Measurements from ENCODE around the gene ATP5ME.

The ATP5ME gene

DNA sequence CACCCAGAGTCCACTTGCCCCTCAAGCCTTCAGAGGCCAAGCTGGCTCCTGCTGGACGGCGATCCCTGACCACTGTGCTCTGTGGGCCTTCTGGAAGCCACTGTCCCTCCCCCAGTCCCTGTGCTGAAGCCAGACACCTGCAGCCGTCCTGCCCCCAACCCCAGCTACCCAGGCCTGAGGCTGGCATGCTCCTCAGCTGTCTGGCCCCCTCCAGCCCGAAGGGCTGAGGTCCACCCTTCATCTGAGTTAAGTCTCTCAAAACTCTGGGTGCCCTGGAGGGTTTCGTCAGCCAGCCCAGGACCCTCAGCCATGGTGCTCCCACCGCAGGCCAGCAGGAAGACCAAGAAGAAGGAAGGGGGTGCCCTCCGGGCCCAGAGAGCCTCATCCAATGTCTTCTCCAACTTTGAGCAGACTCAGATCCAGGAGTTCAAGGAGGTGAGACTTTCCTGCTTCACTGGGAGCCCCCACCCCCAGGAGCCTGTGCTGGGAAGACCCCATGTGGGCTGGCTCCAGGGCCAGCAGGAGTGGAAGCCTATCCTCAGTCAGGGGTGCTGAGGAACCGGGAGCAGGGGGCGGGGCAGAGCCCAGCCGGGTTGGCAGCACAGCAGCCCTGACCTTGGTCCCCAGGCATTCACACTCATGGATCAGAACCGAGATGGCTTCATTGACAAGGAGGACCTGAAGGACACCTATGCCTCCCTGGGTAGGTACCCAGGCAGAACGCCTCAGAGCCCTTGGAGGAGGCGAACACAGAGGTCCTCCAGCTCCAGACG, 4.4 kb upstream of the ATP5ME start:
- DNase-seq (ENCODE audit: low read depth in 1 of 2, low spot score in 1 of 2), result no peak
- TF ChIP-seq GABPA (IDR thresholded peaks at IDR 0.05; ENCODE audit: low read depth) (no peak), SPI1 (IDR thresholded peaks at IDR 0.05; ENCODE audit: borderline replicate concordance, low read depth) (no peak), POLR2AphosphoS5 (IDR thresholded peaks at IDR 0.05; ENCODE audit: low read depth) (no peak)
- TF ChIP-seq, protein P1, sequence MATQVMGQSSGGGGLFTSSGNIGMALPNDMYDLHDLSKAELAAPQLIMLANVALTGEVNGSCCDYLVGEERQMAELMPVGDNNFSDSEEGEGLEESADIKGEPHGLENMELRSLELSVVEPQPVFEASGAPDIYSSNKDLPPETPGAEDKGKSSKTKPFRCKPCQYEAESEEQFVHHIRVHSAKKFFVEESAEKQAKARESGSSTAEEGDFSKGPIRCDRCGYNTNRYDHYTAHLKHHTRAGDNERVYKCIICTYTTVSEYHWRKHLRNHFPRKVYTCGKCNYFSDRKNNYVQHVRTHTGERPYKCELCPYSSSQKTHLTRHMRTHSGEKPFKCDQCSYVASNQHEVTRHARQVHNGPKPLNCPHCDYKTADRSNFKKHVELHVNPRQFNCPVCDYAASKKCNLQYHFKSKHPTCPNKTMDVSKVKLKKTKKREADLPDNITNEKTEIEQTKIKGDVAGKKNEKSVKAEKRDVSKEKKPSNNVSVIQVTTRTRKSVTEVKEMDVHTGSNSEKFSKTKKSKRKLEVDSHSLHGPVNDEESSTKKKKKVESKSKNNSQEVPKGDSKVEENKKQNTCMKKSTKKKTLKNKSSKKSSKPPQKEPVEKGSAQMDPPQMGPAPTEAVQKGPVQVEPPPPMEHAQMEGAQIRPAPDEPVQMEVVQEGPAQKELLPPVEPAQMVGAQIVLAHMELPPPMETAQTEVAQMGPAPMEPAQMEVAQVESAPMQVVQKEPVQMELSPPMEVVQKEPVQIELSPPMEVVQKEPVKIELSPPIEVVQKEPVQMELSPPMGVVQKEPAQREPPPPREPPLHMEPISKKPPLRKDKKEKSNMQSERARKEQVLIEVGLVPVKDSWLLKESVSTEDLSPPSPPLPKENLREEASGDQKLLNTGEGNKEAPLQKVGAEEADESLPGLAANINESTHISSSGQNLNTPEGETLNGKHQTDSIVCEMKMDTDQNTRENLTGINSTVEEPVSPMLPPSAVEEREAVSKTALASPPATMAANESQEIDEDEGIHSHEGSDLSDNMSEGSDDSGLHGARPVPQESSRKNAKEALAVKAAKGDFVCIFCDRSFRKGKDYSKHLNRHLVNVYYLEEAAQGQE (IDR thresholded peaks at IDR 0.05; ENCODE audit: insufficient replicate concordance, low read depth), result no peak
- TF ChIP-seq, protein P2, sequence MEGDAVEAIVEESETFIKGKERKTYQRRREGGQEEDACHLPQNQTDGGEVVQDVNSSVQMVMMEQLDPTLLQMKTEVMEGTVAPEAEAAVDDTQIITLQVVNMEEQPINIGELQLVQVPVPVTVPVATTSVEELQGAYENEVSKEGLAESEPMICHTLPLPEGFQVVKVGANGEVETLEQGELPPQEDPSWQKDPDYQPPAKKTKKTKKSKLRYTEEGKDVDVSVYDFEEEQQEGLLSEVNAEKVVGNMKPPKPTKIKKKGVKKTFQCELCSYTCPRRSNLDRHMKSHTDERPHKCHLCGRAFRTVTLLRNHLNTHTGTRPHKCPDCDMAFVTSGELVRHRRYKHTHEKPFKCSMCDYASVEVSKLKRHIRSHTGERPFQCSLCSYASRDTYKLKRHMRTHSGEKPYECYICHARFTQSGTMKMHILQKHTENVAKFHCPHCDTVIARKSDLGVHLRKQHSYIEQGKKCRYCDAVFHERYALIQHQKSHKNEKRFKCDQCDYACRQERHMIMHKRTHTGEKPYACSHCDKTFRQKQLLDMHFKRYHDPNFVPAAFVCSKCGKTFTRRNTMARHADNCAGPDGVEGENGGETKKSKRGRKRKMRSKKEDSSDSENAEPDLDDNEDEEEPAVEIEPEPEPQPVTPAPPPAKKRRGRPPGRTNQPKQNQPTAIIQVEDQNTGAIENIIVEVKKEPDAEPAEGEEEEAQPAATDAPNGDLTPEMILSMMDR (IDR thresholded peaks at IDR 0.05; ENCODE audit: insufficient read depth, low read length), result no peak
- Histone ChIP-seq H3K27me3 (ENCODE audit: insufficient read depth, poor library complexity, severe bottlenecking) (peaks cover 3% of the 10 kb centered on the region), H3K27ac (replicated peaks) (no peak overlapping the region), H3K4me3 (replicated peaks; ENCODE audit: insufficient read depth, low read length) (no peak overlapping the region)

DNA sequence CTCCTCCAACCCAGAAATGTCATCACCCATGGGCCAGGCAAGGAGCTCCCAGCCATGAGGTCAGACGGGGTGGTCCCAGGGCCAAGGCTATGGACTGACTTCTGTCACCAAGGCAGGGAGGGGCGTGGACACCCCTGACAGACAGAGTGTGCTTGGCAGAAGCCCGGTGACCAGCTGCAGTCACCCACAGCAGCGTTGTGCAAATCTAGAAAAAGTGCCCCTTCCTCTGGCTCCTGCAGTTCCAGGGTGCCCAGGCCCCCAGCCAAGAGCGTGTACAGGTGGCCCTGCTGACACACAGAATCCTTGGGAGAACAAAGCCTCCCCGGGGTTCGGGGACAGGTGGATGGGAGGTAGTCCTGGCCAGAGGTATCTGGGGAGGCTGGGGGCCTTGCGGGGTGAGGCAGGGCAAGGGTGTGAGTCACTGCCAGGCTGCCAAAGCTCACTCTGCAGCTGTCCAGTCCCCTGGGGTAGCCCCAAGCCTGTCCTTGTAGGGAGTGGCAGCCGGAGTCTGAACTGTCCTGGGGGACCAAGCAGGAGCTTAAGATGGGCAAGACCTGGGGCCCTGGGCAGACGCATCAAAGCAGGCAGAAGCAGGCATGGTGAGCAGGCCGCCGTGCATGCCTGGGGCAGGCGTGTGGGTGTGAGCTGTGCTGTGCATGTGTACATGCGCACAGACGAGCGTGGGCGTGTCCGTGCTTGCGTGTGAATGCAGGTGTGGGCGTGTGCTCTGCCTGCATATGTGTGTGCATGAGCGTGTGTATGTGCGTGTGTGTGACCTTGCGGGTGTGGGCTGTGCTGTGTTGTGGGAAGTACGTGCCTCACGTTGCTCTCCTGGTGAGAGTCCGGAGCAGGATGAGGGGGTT, 3.6 kb upstream of the ATP5ME start:
- H3K27me3 ChIP-seq (ENCODE audit: insufficient read depth, poor library complexity, severe bottlenecking), result peaks cover 3% of the 10 kb centered on the region
- no peak overlapping the region for H3K27ac ChIP-seq (replicated peaks)
- no peak overlapping the region for H3K4me3 ChIP-seq (replicated peaks; ENCODE audit: insufficient read depth, low read length)
- TF ChIP-seq, protein P2 (IDR thresholded peaks at IDR 0.05; ENCODE audit: insufficient read depth, low read length), result no peak
- DNase-seq (ENCODE audit: low read depth in 1 of 2, low spot score in 1 of 2), result no peak

DNA sequence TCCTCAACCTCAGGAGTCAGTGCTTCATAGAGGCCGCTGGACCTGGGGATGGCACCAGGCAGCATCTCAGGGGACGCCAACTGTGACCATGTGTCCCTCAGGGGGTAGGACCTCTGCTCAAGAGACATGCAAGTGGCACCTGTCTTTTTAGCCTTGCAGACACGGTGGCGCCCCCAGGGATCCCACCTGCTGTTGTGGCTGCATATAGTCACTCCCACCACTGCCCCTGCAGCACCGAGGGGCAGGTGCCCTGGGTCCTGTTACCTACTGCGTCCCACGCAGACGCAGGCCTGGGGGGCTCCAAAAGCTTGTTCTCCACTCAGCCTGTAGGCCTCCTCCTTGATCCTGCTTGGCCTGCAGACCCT, 2.8 kb upstream of the ATP5ME start:
- peaks cover 3% of the 10 kb centered on the region for H3K27me3 ChIP-seq (ENCODE audit: insufficient read depth, poor library complexity, severe bottlenecking)
- DNase-seq (ENCODE audit: low read depth in 1 of 2, low spot score in 1 of 2), result no peak
- no peak overlapping the region for H3K27ac ChIP-seq (replicated peaks)
- no peak overlapping the region for H3K4me3 ChIP-seq (replicated peaks; ENCODE audit: insufficient read depth, low read length)
- TF ChIP-seq POLR2AphosphoS5 (IDR thresholded peaks at IDR 0.05; ENCODE audit: low read depth) (no peak), GABPA (IDR thresholded peaks at IDR 0.05; ENCODE audit: low read depth) (no peak), SPI1 (IDR thresholded peaks at IDR 0.05; ENCODE audit: borderline replicate concordance, low read depth) (no peak)
- TF ChIP-seq, protein P2 (IDR thresholded peaks at IDR 0.05; ENCODE audit: insufficient read depth, low read length), result no peak
- TF ChIP-seq, protein P1 (IDR thresholded peaks at IDR 0.05; ENCODE audit: insufficient replicate concordance, low read depth), result no peak
